Head of caudate nucleus (tissue), 42 donors: Measurements from ENCODE around the gene HSD17B11.
"Not testable (repeated sequence)": the region's sequence is repeated elsewhere in the genome, so short reads cannot be mapped to it uniquely, and the experiment has no call there.

Experiments
- DNase-seq, 42 donors: peaks; one replicate each; pipeline versions ENCODE4 v3.0.0 to v3.0.0-alpha.2; 2020 to 2021; ENCODE audit warnings: mixed read lengths in 7 of 42
- intact Hi-C: fragments of 100-400 bp; cut with DNase I; formaldehyde crosslinking; loops from one replicate; pipeline ENCODE4 v1.15.0; 2022

The HSD17B11 gene

DNA sequence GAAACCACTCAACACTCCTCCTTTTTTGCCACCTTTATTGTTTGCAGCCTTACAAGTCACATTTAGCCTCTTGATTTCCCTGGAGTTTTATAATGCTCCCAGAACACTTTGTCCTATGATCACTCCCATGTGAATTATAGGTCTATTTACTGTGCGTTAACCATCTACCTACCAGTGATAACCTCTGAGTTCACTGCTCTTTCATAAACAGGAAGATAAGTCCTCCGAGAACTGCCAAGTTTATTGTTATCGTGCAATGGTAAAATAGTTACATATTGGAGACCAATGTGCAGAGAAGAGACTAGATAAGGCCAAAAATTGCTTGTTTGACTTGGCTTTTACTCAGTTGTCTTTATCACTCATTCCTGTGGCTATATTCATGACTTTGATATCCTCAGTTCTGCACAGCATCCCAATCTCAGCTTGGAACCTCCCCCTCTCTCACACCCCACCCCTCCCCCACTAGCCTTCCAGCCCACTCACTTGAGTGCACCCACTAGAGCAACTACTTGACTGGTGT, 18.5 kb upstream of the HSD17B11 start:
- no peak for DNase-seq
- intact Hi-C loops: no loop called here

- intact Hi-C loops, DNase-seq: not testable (repeated sequence)
Observed at GRCh38 chr4:87406902-87407301, 15.9 kb upstream of the HSD17B11 start.

DNA sequence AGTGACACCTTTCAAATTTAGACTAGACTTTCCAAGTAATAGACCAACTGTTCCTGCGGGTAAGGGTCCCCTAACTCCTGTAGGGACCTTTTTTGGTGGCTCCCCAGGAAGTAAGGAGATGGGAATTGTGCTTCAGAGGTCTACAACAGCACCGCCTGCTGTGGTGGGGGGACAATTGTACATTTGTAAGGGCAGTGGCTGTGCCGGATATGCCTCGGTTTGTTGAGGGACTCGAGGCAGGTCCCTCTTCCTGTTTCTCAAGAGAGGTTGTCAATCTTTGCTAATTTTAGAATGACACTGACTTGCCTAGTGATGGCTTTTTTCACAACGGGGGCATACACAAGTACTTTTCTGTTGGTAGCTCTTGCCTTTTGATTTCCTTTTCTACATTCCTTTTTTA, 15.5 kb upstream of the HSD17B11 start:
- intact Hi-C loops: no loop called here
- DNase-seq: no peak

- no peak for DNase-seq
- intact Hi-C loops: no loop called here
Observed at GRCh38 chr4:87405211-87405820, 14.3 kb upstream of the HSD17B11 start.

DNA sequence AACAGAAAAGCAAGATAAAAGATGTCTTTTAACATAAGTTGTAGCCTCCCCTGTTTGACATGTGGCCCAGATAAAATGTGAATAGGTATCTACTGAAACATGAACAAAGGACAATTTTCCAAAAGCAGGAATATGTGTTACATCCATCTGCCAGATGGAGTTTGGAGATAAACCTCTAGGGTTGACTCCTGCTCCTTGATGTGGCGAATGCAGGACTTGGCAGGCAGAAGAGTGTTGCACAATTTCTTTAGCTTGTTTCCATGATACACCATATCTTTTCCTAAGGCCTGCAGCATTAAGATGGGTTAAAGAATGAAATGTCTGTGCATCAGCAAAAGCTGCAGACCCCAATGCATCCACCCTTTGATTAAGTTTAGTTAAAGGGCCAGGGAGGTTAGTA, 12.7 kb upstream of the HSD17B11 start:
- intact Hi-C loops, DNase-seq: not testable (repeated sequence)

DNA sequence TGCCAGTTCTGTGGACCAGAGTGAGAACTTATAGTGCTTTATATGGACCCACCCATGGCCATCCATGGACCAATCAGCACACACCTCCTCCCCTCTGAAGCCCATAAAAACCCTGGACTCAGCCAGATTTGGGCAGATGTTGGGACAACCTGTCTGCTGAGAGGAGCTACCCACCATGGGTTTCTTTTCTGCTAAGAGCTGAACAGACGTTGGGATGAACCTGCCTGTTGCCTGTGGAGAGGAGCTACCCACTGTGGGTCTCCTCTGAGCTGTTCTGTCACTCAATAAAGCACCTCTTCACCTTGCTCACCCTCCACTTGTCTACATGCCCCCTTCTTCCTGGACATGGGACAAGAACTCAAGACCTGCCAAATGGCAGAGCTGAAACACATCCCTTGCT, 9.0 kb upstream of the HSD17B11 start:
- intact Hi-C loops: loop anchor here (10.0 kb wide), 1 partner anchor 65 kb away; no protein-coding TSS in a partner anchor

GRCh38 chr4:87399148-87399547, 8.2 kb upstream of the HSD17B11 start:
- intact Hi-C loops: loop anchor here (10.0 kb wide), 1 partner anchor 66 kb away; no protein-coding TSS in a partner anchor
- no peak for DNase-seq

More for the DNA sequence above, 9.0 kb upstream of the HSD17B11 start:
- DNase-seq: no peak

GRCh38 chr4:87395851-87396250, 4.9 kb upstream of the HSD17B11 start:
- intact Hi-C loops: loop anchor here (10.0 kb wide), 1 partner anchor 69 kb away; no protein-coding TSS in a partner anchor

GRCh38 chr4:87395073-87395472, 4.1 kb upstream of the HSD17B11 start:
- intact Hi-C loops: loop anchor here (10.0 kb wide), 1 partner anchor 70 kb away; no protein-coding TSS in a partner anchor
- DNase-seq: not testable (repeated sequence)

More at GRCh38 chr4:87395851-87396250, 4.9 kb upstream of the HSD17B11 start:
- not testable (repeated sequence) for DNase-seq

- intact Hi-C loops: loop anchor here (10.0 kb wide), 1 partner anchor 73 kb away; no protein-coding TSS in a partner anchor
- no peak for DNase-seq
Observed at GRCh38 chr4:87392183-87392582, 1.2 kb upstream of the HSD17B11 start.

DNA sequence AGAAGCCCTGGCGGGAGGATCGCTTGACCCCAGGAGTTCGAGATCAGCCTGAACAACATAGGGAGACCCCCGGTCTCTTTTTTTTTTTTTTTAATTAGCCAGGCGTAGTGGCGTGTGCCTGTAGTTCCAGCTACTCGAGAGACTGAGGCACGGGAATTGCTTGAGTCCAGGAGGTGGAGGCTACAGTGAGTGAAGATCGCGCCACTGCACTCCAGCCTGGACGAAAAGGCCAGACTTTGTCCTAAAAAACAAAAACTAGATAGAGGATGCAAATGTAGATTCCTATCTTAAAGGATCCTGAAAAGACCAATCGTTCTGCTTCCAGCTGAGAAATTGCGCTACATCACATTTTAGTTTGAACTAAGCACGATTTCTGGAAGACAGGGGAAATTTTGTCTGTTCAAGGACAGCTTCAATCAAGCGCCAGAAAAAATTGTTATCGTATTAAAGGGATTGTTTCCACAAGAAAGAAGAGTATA, 627 bp upstream of the HSD17B11 start:
- intact Hi-C loops: loop anchor here (2.0 to 10.0 kb wide), 2 partner anchors 31 to 73 kb away; partner anchors contain the start of gene NUDT9
- DNase-seq: no peak

- no peak for DNase-seq
- intact Hi-C loops: loop anchor here (2.0 to 10.0 kb wide), 2 partner anchors 32 to 74 kb away; partner anchors contain the start of gene NUDT9
Observed at GRCh38 chr4:87390551-87390890, 467 bp downstream of the HSD17B11 start.

DNA sequence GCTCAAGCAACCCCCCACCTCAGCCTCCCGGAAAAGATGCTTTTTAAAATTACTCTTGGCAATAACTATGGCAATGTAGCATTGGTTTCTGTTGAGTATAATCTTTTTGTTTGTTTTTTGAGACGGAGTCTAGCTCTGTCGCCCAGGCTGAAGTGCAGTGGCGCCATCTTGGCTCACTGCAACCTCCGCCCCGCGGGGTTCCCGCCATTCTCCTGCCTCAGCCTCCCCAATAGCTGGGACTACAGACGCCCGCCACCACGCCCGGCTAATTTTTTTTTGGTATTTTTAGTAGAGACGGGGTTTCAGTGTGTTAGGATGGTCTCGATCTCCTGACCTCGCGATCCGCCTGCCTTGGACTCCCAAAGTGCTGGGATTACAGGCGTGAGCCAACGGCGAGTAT, 933 bp downstream of the HSD17B11 start:
- intact Hi-C loops: loop anchor here (2.0 to 10.0 kb wide), 2 partner anchors 33 to 75 kb away; partner anchors contain the start of gene NUDT9
- DNase-seq: peak in 2 of 42 donors; percentile 4 to 18

- DNase-seq: no peak
- intact Hi-C loops: no loop called here
Observed at GRCh38 chr4:87388901-87389300, 2.1 kb downstream of the HSD17B11 start.

- intact Hi-C loops: no loop called here
Observed at GRCh38 chr4:87387237-87387636, 3.8 kb downstream of the HSD17B11 start.

GRCh38 chr4:87384466-87385132, 6.4 kb downstream of the HSD17B11 start:
- DNase-seq, intact Hi-C loops: not testable (repeated sequence)

More at GRCh38 chr4:87387237-87387636, 3.8 kb downstream of the HSD17B11 start:
- no peak for DNase-seq

DNA sequence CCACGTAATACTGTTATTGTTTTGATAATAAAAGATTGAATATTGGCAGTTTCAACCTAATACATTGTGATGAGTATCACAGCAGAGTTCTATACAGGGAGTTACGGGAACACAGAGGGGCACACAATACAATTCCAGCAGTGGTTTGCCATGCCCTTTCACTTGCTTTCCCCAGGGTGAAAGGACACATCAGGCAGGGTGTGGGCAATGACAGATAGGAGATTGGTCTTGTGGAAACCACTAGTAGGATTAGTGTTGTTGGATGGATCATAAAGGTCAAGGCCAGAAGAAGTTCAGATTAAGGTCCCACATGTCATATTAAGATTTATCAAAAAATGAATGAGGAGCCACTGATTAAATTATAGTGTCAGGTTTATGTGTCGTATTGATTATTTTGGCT, 8.1 kb downstream of the HSD17B11 start:
- intact Hi-C loops: no loop called here
- no peak for DNase-seq

GRCh38 chr4:87382116-87382515, 8.9 kb downstream of the HSD17B11 start:
- intact Hi-C loops: no loop called here
- DNase-seq: no peak

GRCh38 chr4:87377816-87378215, 13.2 kb downstream of the HSD17B11 start:
- intact Hi-C loops: no loop called here
- DNase-seq: no peak

DNA sequence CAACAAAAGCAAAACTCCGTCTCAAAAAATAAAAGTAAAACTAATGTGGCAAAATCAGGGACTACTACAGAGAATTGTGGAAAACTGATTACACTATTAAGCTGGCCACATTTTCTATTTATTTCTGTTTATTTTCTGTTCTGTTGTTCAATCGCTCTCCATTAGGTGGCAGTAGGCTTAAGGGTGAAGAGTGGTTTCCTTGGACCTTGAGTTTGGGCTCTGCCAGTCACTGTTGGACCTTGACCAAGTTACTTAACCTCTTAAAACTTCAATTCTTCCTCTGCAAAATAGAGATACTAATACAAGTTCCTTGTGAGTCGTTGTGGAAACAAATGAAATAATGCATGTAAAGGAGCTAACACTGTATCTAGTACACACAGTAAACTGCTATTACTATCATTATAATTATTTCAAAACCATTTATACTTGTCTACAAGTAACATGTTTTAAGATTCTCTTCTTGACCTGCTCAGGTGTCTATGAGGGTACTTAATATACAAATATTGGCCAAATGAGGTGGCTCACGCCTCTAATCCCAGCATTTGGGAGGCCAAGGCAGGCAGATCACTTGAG, 15.2 kb downstream of the HSD17B11 start:
- peak in 8 of 42 donors; percentile 8 to 53 (median 32) for DNase-seq
- intact Hi-C loops: no loop called here
